HepG2 (cell line): ENCODE data around the gene IDUA. TPM values are rescaled to one million over a fixed set of nuclear protein-coding genes. Genes with fewer than 3 reads are reported as not detected.

Source experiments
- ATAC-seq: fragments of 200-7000 bp; cut with Tn5 transposase; 3 replicates; pipeline ENCODE4 v1.9.1; 2020; ENCODE audit warnings: mild to moderate bottlenecking, moderate library complexity
- BruUV-seq: library from RNA; stranded (reverse); fragments of 400-500 nt; replicated peaks from 2 replicates; lab custom pipeline; 2021; lab: Mats Ljungman, UMichigan
- CTCF ChIA-PET: fragments of 300-600 bp; formaldehyde crosslinking; extraction: SDS; loops from one replicate; lab custom pipeline; 2021; ENCODE audit warnings: low total read pairs, inconsistent platforms, low intra/inter-chr PET ratio; lab: Yijun Ruan, JAX
- POLR2A ChIA-PET: fragments of 350-600 bp; sonication (Branson Sonifier 250); formaldehyde crosslinking; loops from one replicate; lab custom pipeline; 2020; ENCODE audit warnings: antibody characterized with exemption, inconsistent platforms; lab: Yijun Ruan, JAX
- DNase-seq: peaks from one replicate; pipeline ENCODE4 v3.0.0-alpha.2; 2015; ENCODE audit warnings: low spot score
- FAIRE-seq: peaks from 3 replicates; lab custom pipeline; 2011; peaks lifted over from hg19 to GRCh38; lab: Jason Lieb, UNC
- H2AFZ ChIP-seq: one replicate; pipeline ENCODE4 v1.6.1; 2011; ENCODE audit warnings: low read length, inconsistent platforms
- H3K27ac ChIP-seq: fragments of 300-600 bp; 3 replicates; pipeline ENCODE4 v1.8.0; 2011; ENCODE audit warnings: mixed run types, mild to moderate bottlenecking, mixed read lengths, low read length, inconsistent platforms; ENCODE audit not compliant: insufficient read depth; ENCODE audit errors: extremely low read length
- H3K27me3 ChIP-seq, 2 experiments: fragments of 200-600 bp in 1 of 2; 2 replicates in 1 of 2; 3 replicates in 1 of 2; pipeline versions ENCODE4 v1.6.0 to v1.8.0; 2011; ENCODE audit warnings: low read length in 2 of 2, mild to moderate bottlenecking in 2 of 2, moderate library complexity in 2 of 2, inconsistent platforms in 1 of 2; ENCODE audit not compliant: insufficient read depth in 2 of 2, control insufficient read depth in 1 of 2
- H3K36me3 ChIP-seq, 2 experiments: fragments of 200-600 bp in 1 of 2; replicated peaks in 1 of 2; 2 replicates in 1 of 2; 3 replicates in 1 of 2; pipeline versions ENCODE4 v1.5.1 to v1.8.0; 2011; ENCODE audit warnings: low read length in 2 of 2, inconsistent platforms in 1 of 2; ENCODE audit not compliant: insufficient read depth in 2 of 2, control insufficient read depth in 1 of 2
- H3K4me1 ChIP-seq: 2 replicates; pipeline ENCODE4 v1.5.1; 2012; ENCODE audit warnings: low read length, inconsistent platforms; ENCODE audit not compliant: insufficient read depth
- H3K4me2 ChIP-seq: 2 replicates; pipeline ENCODE4 v1.6.0; 2011; ENCODE audit warnings: low read depth, low read length, inconsistent platforms
- H3K4me3 ChIP-seq, 3 experiments: fragments of 200-600 bp in 1 of 3; sonication (generic), shearing (Covaris generic) in 1 of 3; replicated peaks in 1 of 3; 2 replicates each; pipeline ENCODE4 v1.5.1; 2011 to 2016; ENCODE audit warnings: low read length in 3 of 3, inconsistent platforms in 2 of 3, low read depth in 2 of 3, mild to moderate bottlenecking in 2 of 3, control low read depth in 1 of 3, mixed read lengths in 1 of 3; ENCODE audit not compliant: insufficient read depth in 1 of 3
- H3K79me2 ChIP-seq: one replicate; pipeline ENCODE4 v1.6.1; 2011; ENCODE audit warnings: low read length, inconsistent platforms; ENCODE audit not compliant: insufficient read depth
- H3K9ac ChIP-seq: 2 replicates; pipeline ENCODE4 v1.6.0; 2011; ENCODE audit warnings: mild to moderate bottlenecking, low read depth, low read length, inconsistent platforms; ENCODE audit not compliant: insufficient read depth
- H3K9me3 ChIP-seq: 2 replicates; pipeline ENCODE4 v1.5.1; 2012; ENCODE audit warnings: mild to moderate bottlenecking, low read length
- H4K20me1 ChIP-seq: 2 replicates; pipeline ENCODE4 v1.6.0; 2011; ENCODE audit warnings: inconsistent platforms, mild to moderate bottlenecking, low read length, moderate library complexity; ENCODE audit not compliant: insufficient read depth
- CEBPG ChIP-seq: IDR thresholded peaks from 2 replicates; pipeline ENCODE4 v1.6.1; 2016
- GATAD2A ChIP-seq: IDR thresholded peaks from 2 replicates; pipeline ENCODE4 v1.6.1; 2016
- HNRNPLL ChIP-seq: fragments of 200-400 bp; formaldehyde crosslinking; IDR thresholded peaks from 2 replicates; pipeline ENCODE4 v1.6.1; 2017; ENCODE audit warnings: mild to moderate bottlenecking, low read depth, low read length; ENCODE audit not compliant: poor library complexity, severe bottlenecking
- MAZ ChIP-seq, 2 experiments: sonication (generic) in 1 of 2; formaldehyde crosslinking in 1 of 2; IDR thresholded peaks; 2 replicates each; pipeline versions ENCODE4 v1.5.0 to v1.6.1; 2012 to 2020; ENCODE audit warnings: low read depth in 2 of 2, mild to moderate bottlenecking in 2 of 2, borderline replicate concordance in 1 of 2, improper control_type of control experiment in 1 of 2, low read length in 1 of 2, missing genetic modification reagents in 1 of 2, moderate library complexity in 1 of 2
- MED1 ChIP-seq: sonication (generic); formaldehyde crosslinking; IDR thresholded peaks from 2 replicates; pipeline ENCODE4 v1.4.0; 2020; ENCODE audit warnings: missing genetic modification reagents
- MXI1 ChIP-seq: IDR thresholded peaks from 3 replicates; pipeline ENCODE4 v1.6.1; 2012; ENCODE audit warnings: low read depth, low read length, inconsistent platforms, borderline replicate concordance
- MYC ChIP-seq: sonication (generic); formaldehyde crosslinking; IDR thresholded peaks from 2 replicates; pipeline ENCODE4 v1.9.0; 2021; ENCODE audit warnings: missing genetic modification reagents, borderline replicate concordance
- TBX2 ChIP-seq: sonication (generic); formaldehyde crosslinking; IDR thresholded peaks from 2 replicates; pipeline ENCODE4 v1.5.0; 2020; ENCODE audit warnings: missing genetic modification reagents, mild to moderate bottlenecking, borderline replicate concordance
- TEAD3 ChIP-seq: optimal IDR thresholded peaks from 2 replicates; pipeline ENCODE3; 2016; ENCODE audit warnings: borderline replicate concordance
- TERF1 ChIP-seq: sonication (generic); formaldehyde crosslinking; IDR thresholded peaks from 2 replicates; pipeline ENCODE4 v1.8.0; 2022; ENCODE audit warnings: mild to moderate bottlenecking, missing genetic modification reagents, moderate library complexity
- TFDP1 ChIP-seq: IDR thresholded peaks from 2 replicates; pipeline ENCODE4 v1.6.1; 2016; ENCODE audit warnings: missing compliant biosample characterization, missing genetic modification reagents, borderline replicate concordance
- ZNF792 ChIP-seq: IDR thresholded peaks from 2 replicates; pipeline ENCODE4 v1.6.1; 2016
- WGBS: methylation state at CpG from one replicate; pipeline ENCODE4 v1.1.6; 2017; ENCODE audit warnings: low lambda C conversion rate; 5-methylcytosine and 5-hydroxymethylcytosine counted together
- in situ Hi-C: cut with HindIII; loops from 2 replicates; pipeline ENCODE4 v1.10.0; 2017; ENCODE audit warnings: low pct_unique_long_range_greater_than_20kb; ENCODE audit not compliant: extremely low pct_ligation_motif_present
- intact Hi-C: fragments of 100-400 bp; cut with micrococcal nuclease; formaldehyde crosslinking; loops from one replicate; pipeline ENCODE4 v1.10.0; 2022; ENCODE audit not compliant: unreplicated experiment
- polyA plus RNA-seq, 8 experiments: library from polyadenylated mRNA; depleted of rRNA in 3 of 8; stranded (reverse) in 7 of 8; unstranded in 1 of 8; fragments of >200 nt; fragmentation: Illumina TruSeq in 4 of 8; extraction: Trizol in 4 of 8; gene quantifications; 2 replicates each; pipeline versions ENCODE4 v1.2.1 to v1.2.3, GENCODE V29; 2011 to 2016; ENCODE audit warnings: low read depth in 4 of 8, missing spikeins in 1 of 8, mixed read lengths in 1 of 8; ENCODE audit not compliant: insufficient read depth in 1 of 8
- total RNA-seq, 5 experiments: library from RNA; depleted of rRNA; stranded (reverse); fragments of >200 nt; fragmentation: Illumina TruSeq; extraction: Trizol; gene quantifications; 2 replicates each; pipeline ENCODE4 v1.2.3, GENCODE V29; 2016; ENCODE audit warnings: low read depth in 1 of 5
- TF ChIP-seq, protein P1 (sequence below): sonication (generic); formaldehyde crosslinking; IDR thresholded peaks from 2 replicates; pipeline ENCODE4 v1.4.0; 2020; ENCODE audit warnings: missing genetic modification reagents
- TF ChIP-seq, protein P2 (sequence below): sonication (generic); formaldehyde crosslinking; IDR thresholded peaks from 2 replicates; pipeline ENCODE4 v1.8.0; 2022; ENCODE audit warnings: mild to moderate bottlenecking, missing genetic modification reagents; ENCODE audit not compliant: insufficient replicate concordance
- TF ChIP-seq, protein P3 (sequence below): sonication (generic); formaldehyde crosslinking; IDR thresholded peaks from 2 replicates; pipeline ENCODE4 v1.5.1; 2020; ENCODE audit warnings: mild to moderate bottlenecking, missing genetic modification reagents

Gene IDUA
- total and polyA plus RNA-seq, 2 of the 13 experiments (the other 11 are each of a cell fraction or from before 2014, with no cell fraction given): 0.77 to 1.0 TPM

DNA sequence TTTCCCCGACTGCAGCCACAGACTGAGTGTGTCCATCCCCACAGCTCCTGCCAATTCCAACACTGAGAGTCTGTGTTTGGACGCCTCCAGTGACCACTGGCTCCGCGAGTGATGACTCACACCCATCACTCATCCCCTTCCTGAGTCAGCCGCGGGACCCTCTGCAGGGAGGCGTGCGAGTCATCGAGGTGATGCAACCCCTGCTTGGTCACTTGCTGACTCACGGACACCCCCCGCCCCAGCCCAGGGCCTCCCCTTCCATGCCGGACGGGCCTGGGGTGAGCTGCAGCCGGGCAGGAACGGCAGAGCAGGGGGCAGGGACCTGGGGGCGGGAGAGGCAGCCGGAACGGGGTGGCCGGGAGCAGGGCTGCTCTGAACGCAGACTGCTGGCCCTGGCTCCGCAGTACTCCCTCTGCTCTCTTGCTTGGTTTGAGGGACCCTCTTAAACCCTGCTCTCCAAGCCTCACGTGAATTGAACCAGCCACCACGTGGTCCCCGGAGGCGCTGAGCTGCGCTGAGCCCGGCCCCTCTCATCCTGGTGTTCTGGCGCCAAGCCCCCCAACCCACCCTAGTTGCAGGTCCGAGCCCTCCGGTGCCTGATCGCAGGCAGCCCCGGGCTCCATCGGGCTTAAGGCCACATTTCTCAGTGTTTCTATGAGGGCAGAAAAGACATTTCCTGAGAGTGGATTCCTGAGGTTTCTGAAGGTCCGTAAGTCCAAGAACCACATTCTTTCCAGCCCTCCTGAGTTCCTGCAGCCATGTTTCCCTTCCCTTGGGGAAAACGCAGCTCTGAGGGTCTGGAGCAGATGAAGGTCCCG, 57.0 kb downstream of the IDUA start:
- FAIRE-seq (no peak), DNase-seq (peak; percentile 84), ATAC-seq (peak; percentile 54)
- Histone ChIP-seq H2AFZ (no peak overlapping the region), H3K9me3 (no peaks in the 10 kb centered on the region), H3K4me2 (peak overlapping the region; percentile 33), H3K4me3 (peak overlapping the region in 1 of 3 experiments; percentile 12; a peak in 1 of 6 replicates), H3K27ac (no peak overlapping the region), H4K20me1 (peaks cover 27% of the 10 kb centered on the region; the same call in 1 of the 2 replicates), H3K27me3 (peaks cover 17 to 72% of the 10 kb centered on the region in 2 experiments), H3K79me2 (no peaks in the 10 kb centered on the region), H3K9ac (no peak overlapping the region), H3K4me1 (peaks cover 47% of the 10 kb centered on the region), H3K36me3 (no peaks in the 10 kb centered on the region)
- ChIA-PET CTCF (no interaction called here), POLR2A (interaction anchor here (0.6 to 1.3 kb wide), 2 partner anchors 51 to 303 kb away, joined by 3 to 4 read pairs; partner anchors contain the start of genes SLC26A1 and UVSSA)
- BruUV-seq: no TSS peak
- in situ Hi-C loops: no loop called here
- intact Hi-C loops: no loop called here
- WGBS: 13% methylated on average over 14 of the region's 36 CpGs
- peak; percentile 33; the same call in 1 of the 2 replicates for TF ChIP-seq MYC
- peak; percentile 21 for TF ChIP-seq HNRNPLL
- TF ChIP-seq TEAD3: peak; percentile 44
- TF ChIP-seq CEBPG (CRISPR knock-in tag): peak; percentile 94
- TF ChIP-seq, protein P1, sequence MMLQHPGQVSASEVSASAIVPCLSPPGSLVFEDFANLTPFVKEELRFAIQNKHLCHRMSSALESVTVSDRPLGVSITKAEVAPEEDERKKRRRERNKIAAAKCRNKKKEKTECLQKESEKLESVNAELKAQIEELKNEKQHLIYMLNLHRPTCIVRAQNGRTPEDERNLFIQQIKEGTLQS (CRISPR knock-in tag): peak; percentile 99
- TF ChIP-seq, protein P2, sequence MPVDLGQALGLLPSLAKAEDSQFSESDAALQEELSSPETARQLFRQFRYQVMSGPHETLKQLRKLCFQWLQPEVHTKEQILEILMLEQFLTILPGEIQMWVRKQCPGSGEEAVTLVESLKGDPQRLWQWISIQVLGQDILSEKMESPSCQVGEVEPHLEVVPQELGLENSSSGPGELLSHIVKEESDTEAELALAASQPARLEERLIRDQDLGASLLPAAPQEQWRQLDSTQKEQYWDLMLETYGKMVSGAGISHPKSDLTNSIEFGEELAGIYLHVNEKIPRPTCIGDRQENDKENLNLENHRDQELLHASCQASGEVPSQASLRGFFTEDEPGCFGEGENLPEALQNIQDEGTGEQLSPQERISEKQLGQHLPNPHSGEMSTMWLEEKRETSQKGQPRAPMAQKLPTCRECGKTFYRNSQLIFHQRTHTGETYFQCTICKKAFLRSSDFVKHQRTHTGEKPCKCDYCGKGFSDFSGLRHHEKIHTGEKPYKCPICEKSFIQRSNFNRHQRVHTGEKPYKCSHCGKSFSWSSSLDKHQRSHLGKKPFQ (CRISPR knock-in tag): no peak
- peak; percentile 49; the same call in 1 of the 3 replicates for TF ChIP-seq MXI1
- TF ChIP-seq TFDP1: peak; percentile 46; the same call in 1 of the 2 replicates
- TF ChIP-seq, protein P3, sequence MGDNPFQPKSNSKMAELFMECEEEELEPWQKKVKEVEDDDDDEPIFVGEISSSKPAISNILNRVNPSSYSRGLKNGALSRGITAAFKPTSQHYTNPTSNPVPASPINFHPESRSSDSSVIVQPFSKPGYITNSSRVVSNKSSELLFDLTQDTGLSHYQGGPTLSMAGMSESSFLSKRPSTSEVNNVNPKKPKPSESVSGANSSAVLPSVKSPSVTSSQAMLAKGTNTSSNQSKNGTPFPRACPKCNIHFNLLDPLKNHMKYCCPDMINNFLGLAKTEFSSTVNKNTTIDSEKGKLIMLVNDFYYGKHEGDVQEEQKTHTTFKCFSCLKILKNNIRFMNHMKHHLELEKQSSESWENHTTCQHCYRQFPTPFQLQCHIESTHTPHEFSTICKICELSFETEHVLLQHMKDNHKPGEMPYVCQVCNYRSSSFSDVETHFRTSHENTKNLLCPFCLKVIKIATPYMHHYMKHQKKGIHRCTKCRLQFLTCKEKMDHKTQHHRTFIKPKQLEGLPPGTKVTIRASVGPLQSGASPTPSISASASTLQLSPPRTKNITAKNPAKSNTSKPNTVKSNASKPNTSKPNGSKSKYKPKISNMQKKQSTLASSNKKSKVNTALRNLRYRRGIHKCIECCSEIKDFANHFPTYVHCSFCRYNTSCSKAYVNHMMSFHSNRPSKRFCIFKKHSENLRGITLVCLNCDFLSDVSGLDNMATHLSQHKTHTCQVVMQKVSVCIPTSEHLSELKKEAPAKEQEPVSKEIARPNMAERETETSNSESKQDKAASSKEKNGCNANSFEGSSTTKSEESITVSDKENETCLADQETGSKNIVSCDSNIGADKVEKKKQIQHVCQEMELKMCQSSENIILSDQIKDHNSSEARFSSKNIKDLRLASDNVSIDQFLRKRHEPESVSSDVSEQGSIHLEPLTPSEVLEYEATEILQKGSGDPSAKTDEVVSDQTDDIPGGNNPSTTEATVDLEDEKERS (CRISPR knock-in tag): 0 out of 2 replicates have a peak, but pooled peaks have one; percentile 0
- TF ChIP-seq TBX2 (CRISPR knock-in tag): peak; percentile 55
- 0 out of 2 replicates have a peak, but pooled peaks have one; percentile 41 for TF ChIP-seq MED1 (CRISPR knock-in tag)
- 0 out of 2 replicates have a peak, but pooled peaks have one; percentile 25 for TF ChIP-seq ZNF792 (CRISPR knock-in tag)
- peak; percentile 89 for TF ChIP-seq GATAD2A (CRISPR knock-in tag)
- no peak for TF ChIP-seq TERF1 (CRISPR knock-in tag)
- TF ChIP-seq MAZ (IDR thresholded peaks at IDR 0.05; ENCODE audit: borderline replicate concordance, low read depth, low read length): no peak
- TF ChIP-seq MAZ (CRISPR knock-in tag; IDR thresholded peaks at IDR 0.05; ENCODE audit: low read depth): peak; percentile 60; the same call in 1 of the 2 replicates
